SK-N-SH treated with all-trans-retinoic acid at 6 μM for 48 hours (cell line): Measurements from ENCODE around the gene ZNF93.

Experiments
- ARNTL ChIP-seq: fragments of 450-650 bp; formaldehyde crosslinking; IDR thresholded peaks from 2 replicates; pipeline ENCODE4 v1.5.0; 2020; ENCODE audit warnings: low read depth, mild to moderate bottlenecking, moderate library complexity, borderline replicate concordance
- BACH2 ChIP-seq: fragments of 250-450 bp; sonication (Bioruptor Pico); IDR thresholded peaks from 2 replicates; pipeline ENCODE4 v1.9.0; 2021; ENCODE audit warnings: mild to moderate bottlenecking, borderline replicate concordance
- CREB5 ChIP-seq: fragments of 250-450 bp; sonication (Bioruptor Pico); IDR thresholded peaks from 2 replicates; pipeline ENCODE4 v1.5.1; 2020; ENCODE audit warnings: low read depth, mild to moderate bottlenecking, moderate library complexity
- CSRNP3 ChIP-seq: fragments of 250-450 bp; sonication (Bioruptor Pico); IDR thresholded peaks from 2 replicates; pipeline ENCODE4 v1.5.1; 2021; ENCODE audit warnings: mild to moderate bottlenecking, moderate library complexity
- ESRRG ChIP-seq: fragments of 250-450 bp; sonication (Bioruptor Pico); IDR thresholded peaks from 2 replicates; pipeline ENCODE4 v1.6.1; 2021; ENCODE audit warnings: mild to moderate bottlenecking
- ISL1 ChIP-seq: fragments of 250-450 bp; sonication (Bioruptor Pico); IDR thresholded peaks from 2 replicates; pipeline ENCODE4 v2.1.2; 2022; ENCODE audit warnings: mild to moderate bottlenecking, moderate library complexity
- POU6F1 ChIP-seq: fragments of 250-450 bp; sonication (Bioruptor Pico); IDR thresholded peaks from 2 replicates; pipeline ENCODE4 v1.8.0; 2021; ENCODE audit warnings: low read depth, mild to moderate bottlenecking, moderate library complexity, borderline replicate concordance
- RARB ChIP-seq: fragments of 250-450 bp; sonication (Bioruptor Pico); IDR thresholded peaks from 2 replicates; pipeline ENCODE4 v1.8.0; 2021; ENCODE audit warnings: mild to moderate bottlenecking, moderate library complexity
- TOX ChIP-seq: fragments of 250-450 bp; sonication (Bioruptor Pico); IDR thresholded peaks from 2 replicates; pipeline ENCODE4 v1.8.0; 2021; ENCODE audit warnings: mild to moderate bottlenecking, moderate library complexity, borderline replicate concordance
- ZC3H10 ChIP-seq: fragments of 250-450 bp; sonication (Bioruptor Pico); IDR thresholded peaks from 2 replicates; pipeline ENCODE4 v1.5.1; 2021; ENCODE audit warnings: mild to moderate bottlenecking, moderate library complexity
- ZFP3 ChIP-seq: fragments of 250-450 bp; sonication (Bioruptor Pico); IDR thresholded peaks from 2 replicates; pipeline ENCODE4 v1.5.0; 2020; ENCODE audit warnings: mild to moderate bottlenecking, moderate library complexity

- TF ChIP-seq ISL1 (no peak), TOX (CRISPR knock-in tag) (no peak), ZC3H10 (CRISPR knock-in tag) (no peak), POU6F1 (no peak), RARB (CRISPR knock-in tag) (no peak), BACH2 (CRISPR knock-in tag) (no peak), ZFP3 (CRISPR knock-in tag) (no peak), CREB5 (no peak), ARNTL (CRISPR knock-in tag) (no peak), CSRNP3 (no peak), ESRRG (CRISPR knock-in tag) (no peak)
Measured at GRCh38 chr19:19938449-19938848, 37.7 kb downstream of the ZNF93 start.
